ENCODE results near the gene SLC2A4. TPM values are rescaled to one million over a fixed set of nuclear protein-coding genes. Genes with fewer than 3 reads are reported as not detected.
A peak's percentile ranks its signal among the peaks of the same experiment; 100 is the strongest.

SLC2A4 gene
- total RNA-seq, 6 experiments from 2014 or later = 0.07 to 0.09 (median 0.09) TPM; not detected in 1

GRCh38 chr17:7327056-7327455 is 45.5 kb downstream of the SLC2A4 start:
- Mint-ChIP-seq H3K4me1 (ENCODE audit: low read depth) (peaks cover 15% of the 10 kb centered on the region), H3K27me3 (ENCODE audit: insufficient read depth) (peaks cover 3% of the 10 kb centered on the region), H3K9me3 (no peaks in the 10 kb centered on the region), H3K27ac (no peak overlapping the region), H3K36me3 (ENCODE audit: low read depth) (no peaks in the 10 kb centered on the region), H3K4me3 (no peak overlapping the region)
- TF ChIP-seq CTCF (IDR thresholded peaks at IDR 0.05) = no peak
- DNase-seq = no peak

DNA sequence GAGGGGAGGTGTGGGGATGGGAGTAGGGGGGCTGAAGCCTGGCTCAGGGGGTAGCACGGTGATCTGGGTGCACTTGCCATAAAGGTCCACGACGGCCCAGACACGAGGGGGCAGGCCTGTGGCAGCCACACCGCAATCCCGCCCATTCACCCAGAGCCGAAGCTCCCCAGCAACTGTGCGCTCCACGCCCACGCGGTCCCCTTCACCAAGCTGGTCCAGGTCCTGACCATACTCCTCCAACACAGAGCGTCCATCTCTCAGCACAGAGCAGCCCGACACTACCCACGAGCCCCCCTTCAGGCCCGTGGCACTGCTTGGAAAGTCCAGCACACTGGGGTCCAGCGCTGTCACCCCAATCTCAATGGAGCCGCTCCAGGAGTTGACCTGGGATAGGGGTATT is 46.0 kb downstream of the SLC2A4 start:
- Mint-ChIP-seq H3K4me3 (no peak overlapping the region), H3K9me3 (no peaks in the 10 kb centered on the region), H3K27me3 (ENCODE audit: insufficient read depth) (peaks cover 3% of the 10 kb centered on the region), H3K36me3 (ENCODE audit: low read depth) (no peaks in the 10 kb centered on the region), H3K27ac (no peak overlapping the region), H3K4me1 (ENCODE audit: low read depth) (peaks cover 15% of the 10 kb centered on the region)
- DNase-seq = no peak
- TF ChIP-seq CTCF (IDR thresholded peaks at IDR 0.05) = no peak

- Mint-ChIP-seq H3K27me3 (ENCODE audit: insufficient read depth) (peaks cover 3% of the 10 kb centered on the region), H3K4me1 (ENCODE audit: low read depth) (peaks cover 15% of the 10 kb centered on the region), H3K27ac (peak overlapping the region; percentile 77), H3K4me3 (peak overlapping the region; percentile 100), H3K9me3 (no peaks in the 10 kb centered on the region), H3K36me3 (ENCODE audit: low read depth) (no peaks in the 10 kb centered on the region)
- no peak for DNase-seq
- no peak for TF ChIP-seq CTCF (IDR thresholded peaks at IDR 0.05)
Observed at GRCh38 chr17:7328009-7328408, 46.5 kb downstream of the SLC2A4 start.

- Mint-ChIP-seq H3K9me3 (no peaks in the 10 kb centered on the region), H3K36me3 (ENCODE audit: low read depth) (no peaks in the 10 kb centered on the region), H3K27me3 (ENCODE audit: insufficient read depth) (peaks cover 3% of the 10 kb centered on the region), H3K4me1 (ENCODE audit: low read depth) (peaks cover 15% of the 10 kb centered on the region), H3K27ac (peak within 1 kb of the TSS; percentile 97), H3K4me3 (peak within 1 kb of the TSS; percentile 100)
- no peak for DNase-seq
- TF ChIP-seq CTCF (IDR thresholded peaks at IDR 0.05) = peak; percentile 15; the same call in 1 of the 2 replicates
Observed at GRCh38 chr17:7328840-7329373, 47.4 kb downstream of the SLC2A4 start, which contains the start of gene NEURL4. Gene NEURL4 (minus strand): TSS chr17:7329335. CDS start chr17:7329312, 23 bp downstream.

- H3K4me3 Mint-ChIP-seq = peak overlapping the region; percentile 100
- peak; percentile 99 for DNase-seq
- H3K4me1 Mint-ChIP-seq (ENCODE audit: low read depth) = peaks cover 15% of the 10 kb centered on the region
- peak; percentile 58 for TF ChIP-seq CTCF (IDR thresholded peaks at IDR 0.05)
- H3K36me3 Mint-ChIP-seq (ENCODE audit: low read depth) = no peaks in the 10 kb centered on the region
- peak overlapping the region; percentile 97 for H3K27ac Mint-ChIP-seq
- peaks cover 3% of the 10 kb centered on the region for H3K27me3 Mint-ChIP-seq (ENCODE audit: insufficient read depth)
- no peaks in the 10 kb centered on the region for H3K9me3 Mint-ChIP-seq
Observed at GRCh38 chr17:7329374-7329996, 48.0 kb downstream of the SLC2A4 start.

Measured in HFFc6 (cell line).